ENCODE results near the gene EGFL6.
A peak's percentile ranks its signal among the peaks of the same experiment; 100 is the strongest.

Gene EGFL6, protein sequence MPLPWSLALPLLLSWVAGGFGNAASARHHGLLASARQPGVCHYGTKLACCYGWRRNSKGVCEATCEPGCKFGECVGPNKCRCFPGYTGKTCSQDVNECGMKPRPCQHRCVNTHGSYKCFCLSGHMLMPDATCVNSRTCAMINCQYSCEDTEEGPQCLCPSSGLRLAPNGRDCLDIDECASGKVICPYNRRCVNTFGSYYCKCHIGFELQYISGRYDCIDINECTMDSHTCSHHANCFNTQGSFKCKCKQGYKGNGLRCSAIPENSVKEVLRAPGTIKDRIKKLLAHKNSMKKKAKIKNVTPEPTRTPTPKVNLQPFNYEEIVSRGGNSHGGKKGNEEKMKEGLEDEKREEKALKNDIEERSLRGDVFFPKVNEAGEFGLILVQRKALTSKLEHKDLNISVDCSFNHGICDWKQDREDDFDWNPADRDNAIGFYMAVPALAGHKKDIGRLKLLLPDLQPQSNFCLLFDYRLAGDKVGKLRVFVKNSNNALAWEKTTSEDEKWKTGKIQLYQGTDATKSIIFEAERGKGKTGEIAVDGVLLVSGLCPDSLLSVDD

DNA sequence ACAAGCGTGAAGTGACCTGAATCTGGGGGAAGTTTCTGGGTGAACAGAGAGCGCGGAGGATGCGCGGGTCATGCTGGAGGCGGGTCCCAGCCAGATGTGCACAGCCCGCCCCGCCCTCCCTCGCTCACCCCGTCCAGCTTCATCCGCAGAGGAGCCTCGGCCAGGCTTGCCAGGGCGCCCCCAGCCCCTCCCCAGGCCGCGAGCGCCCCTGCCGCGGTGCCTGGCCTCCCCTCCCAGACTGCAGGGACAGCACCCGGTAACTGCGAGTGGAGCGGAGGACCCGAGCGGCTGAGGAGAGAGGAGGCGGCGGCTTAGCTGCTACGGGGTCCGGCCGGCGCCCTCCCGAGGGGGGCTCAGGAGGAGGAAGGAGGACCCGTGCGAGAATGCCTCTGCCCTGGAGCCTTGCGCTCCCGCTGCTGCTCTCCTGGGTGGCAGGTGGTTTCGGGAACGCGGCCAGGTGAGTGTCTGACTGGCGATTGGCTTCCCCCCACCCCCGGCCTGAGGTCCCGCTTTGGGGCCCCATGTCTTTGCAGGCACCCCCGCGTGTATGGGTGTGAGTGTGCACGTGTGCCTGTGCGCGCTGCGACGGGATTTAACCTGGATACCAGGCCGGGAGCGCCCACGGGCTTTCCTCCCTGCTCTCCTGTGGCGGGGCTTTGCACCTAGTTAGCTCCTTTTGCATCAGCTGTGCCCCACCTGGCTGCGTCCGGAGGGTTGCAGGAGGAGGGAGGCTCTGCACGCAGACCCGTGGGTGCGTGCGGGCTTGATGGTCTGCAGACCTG lies at the start of gene EGFL6:
Gene EGFL6, plus strand, starts transcription at position 123 of the 782 bp plus-strand sequence. Its CDS starts 261 bp downstream, at position 384.
- DNase-seq: no peak

DNA sequence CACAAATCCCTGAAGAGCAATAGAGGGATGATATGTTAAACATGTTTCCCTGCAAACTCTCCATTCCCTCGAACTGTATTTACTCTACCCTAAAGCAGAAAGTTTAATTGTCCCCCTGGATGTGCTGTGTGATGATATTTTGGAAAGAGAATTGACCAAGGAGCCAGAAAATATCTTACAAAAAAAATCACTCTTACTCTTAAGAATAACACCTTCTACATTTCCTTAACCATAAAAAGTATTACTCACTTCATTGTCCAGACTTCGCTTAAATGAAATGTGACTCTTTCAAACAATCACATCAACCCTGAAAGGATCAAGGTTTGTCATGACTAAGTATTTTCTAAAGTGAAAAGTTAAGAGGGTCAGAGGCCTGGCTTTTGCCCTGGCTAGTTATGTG lies 49.0 kb upstream of the EGFL6 start:
- DNase-seq: no peak

DNA sequence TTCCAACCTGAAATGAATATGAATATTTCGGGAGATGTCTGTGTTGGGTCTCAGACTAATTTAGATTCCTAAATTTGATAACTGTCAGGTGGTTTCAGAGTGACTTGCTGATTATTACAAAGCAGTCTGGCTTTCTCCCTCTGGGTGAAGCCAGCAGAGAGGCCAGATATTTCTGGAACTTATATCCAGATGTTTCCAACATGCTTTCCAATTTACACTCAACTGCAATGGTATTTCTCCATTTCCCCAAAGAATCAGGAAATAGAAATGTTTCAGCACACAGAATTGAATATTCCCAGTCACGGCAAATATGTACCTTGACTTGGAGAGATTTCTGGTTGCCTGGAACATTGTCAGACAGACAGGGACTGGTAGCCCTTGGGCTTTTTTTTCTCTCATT lies 48.5 kb upstream of the EGFL6 start:
- DNase-seq: no peak

DNA sequence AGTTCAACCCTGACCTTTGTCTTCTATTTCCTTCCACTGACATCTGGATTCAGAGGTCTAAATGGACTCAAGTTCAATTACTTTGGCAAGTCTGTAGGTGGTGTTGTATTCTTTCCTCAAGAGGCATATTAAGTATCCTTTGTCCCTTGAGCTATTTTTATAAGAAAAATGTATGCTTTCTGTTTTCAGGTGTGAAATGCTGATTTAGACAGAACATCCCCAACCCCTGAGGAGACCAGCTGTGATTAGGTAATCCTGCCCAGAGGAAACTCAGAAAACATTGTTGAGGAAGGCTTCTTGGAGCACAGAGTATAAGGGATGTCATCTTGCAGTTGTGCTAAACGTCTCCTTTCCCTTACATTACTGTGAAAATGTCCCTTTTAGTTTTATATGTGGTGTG lies 46.6 kb upstream of the EGFL6 start:
- DNase-seq: no peak

DNA sequence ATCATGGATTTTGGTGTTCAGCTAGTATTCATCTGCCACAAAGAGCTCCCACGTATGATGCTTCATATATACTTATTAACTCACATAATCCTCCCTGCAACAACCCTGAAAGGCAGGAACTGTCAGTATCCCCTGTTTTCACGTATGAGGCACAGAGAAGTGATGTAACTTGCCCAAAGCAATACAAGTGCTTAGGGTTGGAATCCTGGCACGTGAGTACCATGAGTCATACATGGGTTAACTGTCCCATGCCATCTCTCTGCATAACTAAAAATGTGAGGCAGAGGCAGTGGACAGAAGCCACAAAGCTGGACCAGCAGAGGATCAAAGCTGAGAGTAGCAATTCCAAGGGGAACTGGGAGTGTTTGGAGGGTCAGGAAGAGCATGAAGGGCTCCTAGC lies 35.7 kb upstream of the EGFL6 start:
- DNase-seq: no peak

DNA sequence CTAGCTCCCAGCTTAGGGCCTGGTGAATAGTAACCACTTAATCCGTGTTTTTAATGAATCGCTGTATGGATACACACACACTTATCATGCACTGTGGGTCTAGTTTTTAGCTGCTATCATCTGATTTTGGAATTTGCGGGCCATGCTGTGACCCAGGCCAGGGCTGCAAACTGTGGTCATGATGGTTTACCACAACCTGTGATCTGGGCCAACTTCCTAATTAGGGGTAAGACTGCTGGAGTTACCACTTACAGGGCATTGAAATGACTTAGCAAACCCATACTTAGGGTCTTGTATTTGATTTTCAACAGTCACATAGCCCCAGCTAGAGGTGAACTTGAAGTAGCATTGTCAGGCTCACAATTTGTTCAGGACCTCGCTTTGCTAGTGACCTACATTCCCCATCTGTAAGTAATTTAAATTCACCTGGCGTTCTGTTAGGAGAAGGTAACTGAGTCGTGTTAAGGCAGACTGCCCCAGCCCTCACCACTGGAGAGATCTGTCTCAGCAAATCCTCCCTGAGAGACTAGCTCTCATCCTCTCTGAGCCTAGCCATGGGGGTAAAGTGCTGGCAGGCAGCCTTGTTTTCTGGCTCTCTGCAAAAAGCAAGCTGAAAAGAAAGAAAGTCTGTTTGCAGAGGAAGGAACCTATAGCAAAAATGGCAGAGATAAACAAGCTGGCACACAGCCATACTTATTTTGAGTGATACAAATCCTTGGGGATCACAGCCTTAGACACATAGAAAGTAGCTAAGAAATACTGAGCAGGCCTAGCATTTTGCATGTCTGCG lies 33.8 kb upstream of the EGFL6 start:
- DNase-seq: peak; percentile 13

DNA sequence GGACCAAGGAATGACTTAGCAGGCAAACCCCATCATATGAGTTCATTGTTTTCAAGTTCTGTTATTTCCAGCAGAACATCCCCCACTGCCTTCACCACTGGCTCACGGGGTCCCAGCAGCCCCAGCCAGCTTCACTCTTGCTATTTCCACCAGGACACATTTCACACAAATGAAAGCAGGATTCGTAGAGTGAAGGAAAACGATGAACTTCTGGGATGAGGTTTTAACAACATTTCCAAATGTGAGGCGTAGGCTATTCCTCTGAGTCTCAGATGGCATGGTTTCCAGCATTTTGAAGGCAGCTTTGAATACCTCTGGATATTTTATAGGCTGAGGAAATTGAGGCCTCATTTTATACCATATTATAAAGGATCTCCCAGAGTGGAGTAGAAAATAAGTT lies 32.9 kb upstream of the EGFL6 start:
- DNase-seq: no peak

DNA sequence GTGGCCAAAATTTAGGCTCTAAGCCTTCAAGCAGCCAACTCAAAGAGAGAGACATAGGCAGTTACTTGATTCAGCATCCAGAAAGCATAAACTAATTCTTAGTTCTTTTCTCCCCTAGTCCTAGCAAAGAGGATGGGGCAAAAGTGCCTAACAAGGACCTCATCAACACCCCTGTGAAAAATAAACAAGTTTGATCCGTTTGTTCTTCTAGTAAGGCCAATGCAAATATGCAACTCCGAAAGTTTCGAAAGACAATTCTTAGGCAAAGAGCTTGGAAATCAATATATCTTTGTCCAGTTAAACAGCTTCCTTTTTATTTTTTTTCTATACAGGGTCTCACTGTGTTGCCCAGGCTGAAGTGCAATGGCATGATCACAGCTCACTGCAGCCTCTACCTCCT lies 31.0 kb upstream of the EGFL6 start:
- DNase-seq: no peak

DNA sequence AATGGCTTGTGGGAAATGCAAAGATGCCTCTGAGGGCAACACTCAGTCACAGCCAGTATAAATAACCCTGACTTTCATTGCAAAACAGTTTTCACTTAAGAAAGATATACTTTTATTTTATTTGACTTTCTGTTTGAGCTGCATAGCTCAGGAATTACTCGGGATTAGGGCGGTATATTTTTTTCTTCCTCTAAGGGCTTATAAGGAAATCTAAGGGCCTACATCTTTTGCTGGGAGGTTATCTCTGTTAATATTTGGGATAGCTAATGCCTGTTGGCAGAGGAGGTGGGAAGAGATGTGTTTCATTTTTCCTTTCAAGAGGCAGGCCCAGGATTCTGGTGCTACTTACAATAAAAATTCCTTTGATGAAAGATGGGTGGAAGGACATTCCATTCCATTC lies 28.8 kb upstream of the EGFL6 start:
- DNase-seq: no peak

DNA sequence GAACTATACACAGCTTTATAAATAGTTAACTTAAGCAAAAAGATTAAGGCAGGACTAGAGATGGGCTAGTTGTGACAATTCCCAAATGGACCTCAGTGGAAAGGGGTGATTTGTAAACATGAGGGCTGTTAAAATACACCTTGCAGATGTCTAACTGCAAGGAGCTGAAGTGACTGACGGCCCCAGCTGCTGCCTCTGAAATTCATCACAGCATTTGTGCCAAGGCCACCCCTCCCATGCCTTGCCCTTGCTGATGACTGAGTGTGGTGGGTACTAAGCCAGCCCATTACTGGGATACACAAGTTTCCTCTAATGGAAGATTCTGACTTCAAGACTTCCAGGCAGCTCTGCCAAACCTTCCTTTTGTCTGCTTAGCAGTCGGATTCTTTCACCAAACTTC lies 23.7 kb upstream of the EGFL6 start:
- no peak for DNase-seq

DNA sequence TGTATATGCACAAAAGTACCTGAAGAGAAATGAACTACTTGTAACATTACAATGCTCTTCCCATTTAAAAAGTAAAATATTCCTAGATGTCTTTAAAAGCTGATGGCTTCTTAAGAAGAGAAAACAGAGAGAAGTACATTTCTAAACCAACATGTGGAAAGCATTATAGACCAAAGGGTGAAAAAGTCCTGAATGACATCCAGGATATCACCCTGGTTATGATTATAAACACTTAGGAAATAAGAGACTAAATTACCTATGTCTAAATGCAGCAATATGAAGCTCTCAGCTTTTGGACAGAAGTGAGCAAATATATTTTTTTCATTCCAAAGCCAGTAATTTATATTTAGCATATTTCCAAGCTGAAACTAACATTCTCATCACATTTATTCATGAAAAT lies 21.7 kb upstream of the EGFL6 start:
- DNase-seq: no peak

DNA sequence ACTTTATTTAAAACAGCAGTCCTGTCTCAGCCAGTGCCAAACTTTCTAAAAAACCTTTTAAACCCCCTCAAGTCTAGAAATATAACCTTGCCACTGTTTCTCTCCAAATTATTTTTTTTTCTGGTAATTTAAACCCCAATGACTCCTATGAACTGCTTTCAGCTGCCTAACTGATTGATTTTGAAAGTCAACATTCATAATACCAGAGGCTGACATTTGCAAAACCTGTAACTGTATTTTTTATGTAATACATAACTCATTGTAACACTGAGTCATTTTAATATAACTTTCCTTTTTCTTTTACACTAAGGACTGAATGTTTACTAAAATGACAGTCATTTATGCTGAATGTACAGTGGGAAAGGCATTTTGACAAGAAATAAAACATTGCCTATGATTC lies 19.1 kb upstream of the EGFL6 start:
- DNase-seq: no peak

DNA sequence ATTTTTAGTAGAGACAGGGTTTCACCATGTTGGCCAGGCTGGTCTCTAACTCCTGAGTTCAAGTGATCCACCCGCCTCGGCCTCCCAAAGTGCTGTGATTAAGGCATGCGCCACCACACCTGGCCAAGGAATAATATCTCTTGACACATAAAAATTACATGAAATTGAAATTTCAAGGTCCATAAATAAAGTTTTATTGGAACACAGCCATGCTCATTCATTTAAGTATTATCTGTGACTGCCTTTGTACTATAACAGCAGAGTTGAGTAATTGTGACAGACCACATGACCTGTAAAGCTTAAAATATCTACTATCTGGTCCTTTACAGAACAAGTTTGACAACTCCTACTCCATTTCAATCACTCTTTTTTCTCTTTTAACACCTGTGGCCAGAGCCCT lies 17.8 kb upstream of the EGFL6 start:
- no peak for DNase-seq

DNA sequence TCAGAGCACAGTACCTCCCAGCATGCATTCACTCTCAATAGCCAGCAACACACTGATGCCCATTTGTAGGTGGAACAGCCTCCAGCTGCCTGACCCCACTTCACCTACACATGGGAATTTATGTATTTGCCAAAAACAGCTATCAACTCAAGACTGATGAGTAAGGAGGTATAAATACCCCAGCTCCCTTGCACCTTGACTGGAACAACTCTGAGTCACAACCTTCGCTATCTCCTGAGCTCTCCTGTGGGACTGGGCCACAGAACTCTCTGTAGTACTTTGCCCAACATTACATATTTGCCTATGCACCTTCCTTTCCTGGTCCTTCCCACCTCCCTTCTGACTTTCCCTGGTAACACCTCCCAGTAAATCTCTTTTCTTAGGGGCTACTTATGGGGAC lies 16.5 kb upstream of the EGFL6 start:
- no peak for DNase-seq

DNA sequence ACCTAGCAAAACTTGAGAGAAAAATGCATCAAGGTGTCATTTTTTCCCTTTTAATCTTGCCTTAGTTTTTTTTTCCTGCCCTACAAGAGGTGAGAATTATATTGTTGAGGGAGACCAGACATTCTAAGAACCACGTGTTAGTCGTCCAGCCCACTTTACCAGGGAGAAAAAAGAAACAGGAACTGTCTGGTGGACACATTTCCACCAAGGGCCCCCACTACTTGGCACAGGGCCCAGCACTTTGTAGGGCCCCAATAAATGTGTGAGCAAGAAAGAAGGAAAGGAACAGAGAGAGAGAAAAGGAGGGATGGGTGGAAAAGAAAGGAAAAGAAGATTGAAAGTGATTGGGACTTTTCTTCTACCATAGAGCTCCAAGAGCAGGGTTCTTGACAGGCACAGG lies 3.9 kb upstream of the EGFL6 start:
- peak; percentile 1 for DNase-seq

DNA sequence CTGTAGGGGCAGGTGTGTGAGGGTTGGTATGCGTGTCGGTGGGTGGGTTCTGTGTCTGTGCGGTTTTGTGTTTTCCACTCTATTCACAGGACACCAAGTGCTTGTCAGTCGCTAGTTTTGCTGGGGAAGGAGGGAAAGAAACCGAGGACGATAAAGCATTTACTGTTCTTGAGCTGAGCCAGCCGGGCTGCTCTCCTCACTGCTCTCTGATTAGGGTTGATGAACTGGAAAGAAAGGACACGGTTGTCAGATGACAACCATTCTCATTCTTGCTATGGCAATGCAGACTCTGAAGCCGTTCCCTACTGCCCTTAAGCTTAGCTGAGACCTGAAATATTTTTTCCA lies 832 bp downstream of the EGFL6 start:
- no peak for DNase-seq

DNA sequence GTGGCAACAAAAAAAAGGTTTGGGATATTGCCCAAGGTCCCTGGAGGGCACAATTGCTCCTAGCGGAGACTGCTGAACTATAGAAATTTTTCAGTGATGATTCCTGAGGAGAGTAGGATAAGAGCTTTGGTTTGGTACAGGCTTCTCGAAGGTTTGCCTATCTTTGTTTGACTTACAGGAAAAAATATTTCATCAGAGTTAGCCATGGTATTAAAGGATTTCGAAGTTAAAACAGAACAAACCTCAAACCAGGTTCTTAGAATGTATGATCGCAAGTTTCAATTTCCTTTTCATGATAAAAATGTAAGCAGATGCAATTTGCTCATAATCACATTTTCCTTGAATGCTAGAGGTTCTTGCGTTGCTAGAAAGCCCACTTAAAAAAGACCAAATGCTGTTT lies 1.7 kb downstream of the EGFL6 start:
- DNase-seq: no peak

DNA sequence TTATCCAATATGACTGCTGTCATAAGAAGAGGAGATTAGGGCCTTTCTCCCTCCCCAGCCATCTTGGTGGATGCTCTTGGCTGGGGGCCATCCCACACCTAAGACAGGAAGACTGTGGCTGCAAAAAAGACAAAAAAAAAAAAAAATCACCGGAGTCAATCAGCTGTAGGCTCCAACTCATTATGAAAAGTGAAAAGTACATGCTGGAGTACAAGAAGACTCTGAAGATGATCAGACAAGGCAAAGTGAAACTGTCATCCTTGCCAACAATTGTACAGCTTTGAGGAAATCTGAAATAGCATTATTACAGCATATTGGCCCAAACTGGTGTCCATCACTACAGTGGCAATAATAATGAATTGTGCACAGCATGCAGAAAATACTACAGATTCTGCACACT lies 5.2 kb downstream of the EGFL6 start:
- DNase-seq: no peak

DNA sequence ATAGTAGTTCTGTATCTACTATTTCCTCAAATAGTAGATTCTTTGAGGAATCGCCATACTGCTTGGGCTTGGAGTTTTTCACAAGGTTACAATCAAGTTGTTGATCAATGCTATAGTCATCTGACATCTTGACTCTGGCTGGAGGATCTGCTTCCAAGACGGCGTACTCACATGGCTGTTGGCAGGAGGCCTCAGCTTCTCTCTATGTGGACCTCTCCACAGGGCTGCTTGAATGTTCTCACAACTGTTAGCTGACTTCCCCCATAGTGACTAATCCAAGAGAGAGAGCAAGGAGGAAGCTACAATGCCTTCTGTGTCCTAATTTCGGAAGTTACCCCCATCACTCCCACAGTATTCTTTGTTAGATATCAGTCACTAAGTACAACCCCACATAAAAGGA lies 10.3 kb downstream of the EGFL6 start:
- DNase-seq: no peak

DNA sequence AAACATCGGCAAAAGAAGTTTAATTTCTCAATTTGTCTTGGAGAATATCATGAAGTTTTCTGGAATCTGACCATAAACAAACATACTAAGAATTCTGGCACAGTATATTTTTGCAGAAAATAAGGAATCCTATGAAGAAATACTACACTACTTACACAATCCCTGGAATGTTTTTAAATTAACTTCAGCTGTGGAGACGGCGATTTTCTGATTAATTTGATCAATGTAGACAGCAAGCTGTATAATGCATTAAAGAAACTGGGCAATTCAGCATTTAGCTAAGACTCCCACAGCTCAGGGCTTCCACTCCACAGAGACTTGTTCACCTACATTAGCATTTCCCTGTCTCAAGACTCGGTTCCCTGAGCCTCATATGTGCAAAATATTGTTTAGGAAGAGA lies 12.2 kb downstream of the EGFL6 start:
- no peak for DNase-seq

DNA sequence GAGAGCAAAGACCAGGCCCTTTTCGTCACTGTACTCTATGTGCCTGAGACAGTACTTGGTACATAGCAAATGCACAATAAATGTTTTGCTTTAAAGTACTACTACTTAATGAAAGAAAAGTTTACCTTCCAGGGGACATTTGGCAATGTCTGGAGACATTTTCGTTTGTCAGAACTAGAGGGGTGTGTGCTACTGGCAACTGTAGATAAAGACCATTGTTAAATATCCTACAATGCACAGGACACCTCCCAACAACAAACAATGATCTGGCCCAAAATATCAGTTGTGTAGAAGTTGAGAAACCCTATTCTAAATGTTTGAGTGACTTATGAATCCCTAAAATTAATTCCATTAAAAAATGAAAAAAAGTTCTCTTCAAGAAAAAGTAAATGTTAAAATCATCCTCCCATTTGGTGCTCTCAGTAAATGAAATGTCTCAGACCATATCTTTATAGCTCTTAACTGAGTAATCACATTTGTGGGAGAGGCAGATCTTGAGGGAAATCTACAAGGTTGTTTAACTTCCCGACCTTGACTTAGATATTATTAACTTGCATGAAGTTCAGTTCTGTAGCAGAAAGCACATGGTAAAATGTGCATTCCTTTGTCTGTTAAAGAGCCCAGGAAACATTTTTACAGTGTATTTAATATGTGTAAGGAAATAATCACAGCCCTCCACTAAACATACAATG lies 18.5 kb downstream of the EGFL6 start:
- no peak for DNase-seq

DNA sequence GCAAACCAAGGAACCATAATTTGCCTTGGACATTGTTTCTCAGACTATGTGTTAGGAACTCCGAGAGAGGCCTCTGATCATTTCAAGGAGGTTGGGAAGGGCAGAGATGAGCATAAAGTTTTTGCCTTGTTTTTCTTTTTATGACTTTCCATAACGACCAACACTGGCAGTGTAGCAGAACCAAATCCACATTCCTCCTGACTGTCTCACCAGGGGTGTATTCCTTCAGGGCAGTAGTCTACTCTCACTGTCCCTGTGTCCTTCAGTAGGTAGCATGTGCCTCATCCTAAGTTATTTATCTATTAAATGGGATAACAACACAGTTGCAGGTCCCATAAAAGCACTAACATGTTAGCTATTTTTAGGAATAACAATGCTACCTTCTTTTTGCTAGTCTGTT lies 20.8 kb downstream of the EGFL6 start:
- no peak for DNase-seq

DNA sequence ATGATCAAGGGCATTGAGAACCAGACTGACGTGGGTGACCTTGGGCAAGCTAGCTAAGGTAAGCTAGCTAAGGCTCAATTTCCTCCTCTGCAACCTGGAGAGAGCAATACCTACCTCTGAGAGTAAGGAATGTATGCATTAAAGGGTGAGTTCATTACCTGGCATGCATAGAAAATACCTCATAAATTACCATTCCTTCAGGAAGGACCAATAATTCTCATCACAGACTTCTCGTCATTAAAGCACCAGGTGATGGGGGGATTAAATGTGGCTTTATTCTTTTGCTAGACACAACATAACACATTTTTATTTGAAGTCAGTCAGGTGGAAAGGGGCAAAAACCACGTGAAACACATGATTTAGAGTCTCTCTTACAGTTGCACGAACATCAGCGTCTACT lies 21.5 kb downstream of the EGFL6 start:
- no peak for DNase-seq

All from OCI-M1 (cell line).